ENCODE measurements around the gene NEB.
"Not testable (repeated sequence)": the region's sequence is repeated elsewhere in the genome, so short reads cannot be mapped to it uniquely, and the experiment has no call there.

Gene NEB

GRCh38 chr2:151760139-151760650 lies 25.9 kb upstream of the NEB start:
- FAIRE-seq = no peak

DNA sequence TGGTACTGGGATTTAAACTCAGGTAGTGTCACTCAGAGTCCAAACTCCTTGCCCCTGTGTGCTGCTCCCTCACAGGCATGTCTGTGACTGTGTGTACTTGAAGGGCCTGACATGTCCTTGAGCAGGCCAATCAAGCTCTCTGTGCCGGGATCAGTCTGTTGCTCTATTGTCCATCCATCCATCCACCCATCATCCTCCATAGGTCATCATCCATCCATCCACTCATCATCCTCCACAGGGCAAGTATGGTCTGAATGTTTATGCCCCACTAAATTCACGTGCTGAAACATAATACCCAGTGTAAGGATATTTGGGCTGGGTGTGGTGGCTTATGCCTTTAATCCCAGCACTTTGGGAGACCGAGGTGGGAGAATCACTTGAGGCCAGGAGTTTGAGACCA lies 24.5 kb upstream of the NEB start:
- no peak for FAIRE-seq

- no peak for FAIRE-seq
Observed at GRCh38 chr2:151757861-151758260, 23.6 kb upstream of the NEB start.

- no peak for FAIRE-seq
Observed at GRCh38 chr2:151756820-151757219, 22.5 kb upstream of the NEB start.

- no peak for FAIRE-seq
Observed at GRCh38 chr2:151754253-151754897, 20.1 kb upstream of the NEB start.

DNA sequence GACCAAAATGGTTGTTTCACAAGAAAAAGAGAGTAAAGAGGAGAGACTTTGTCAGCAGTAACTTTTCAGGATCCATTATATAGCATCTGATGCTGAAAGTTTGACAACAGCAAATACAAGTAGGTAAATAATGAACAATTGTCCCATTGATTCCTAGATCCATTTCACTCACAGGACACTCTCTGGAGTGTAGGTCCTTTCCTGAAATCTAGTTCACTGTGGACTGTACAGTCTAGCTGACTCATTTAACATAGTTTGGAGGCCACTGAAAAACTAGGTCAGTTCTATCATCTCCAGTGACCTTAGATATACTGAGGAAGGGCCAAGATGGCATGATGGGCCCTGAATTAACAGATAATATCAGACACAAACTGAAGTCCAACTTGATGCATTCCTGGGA lies 19.3 kb upstream of the NEB start:
- FAIRE-seq = no peak

DNA sequence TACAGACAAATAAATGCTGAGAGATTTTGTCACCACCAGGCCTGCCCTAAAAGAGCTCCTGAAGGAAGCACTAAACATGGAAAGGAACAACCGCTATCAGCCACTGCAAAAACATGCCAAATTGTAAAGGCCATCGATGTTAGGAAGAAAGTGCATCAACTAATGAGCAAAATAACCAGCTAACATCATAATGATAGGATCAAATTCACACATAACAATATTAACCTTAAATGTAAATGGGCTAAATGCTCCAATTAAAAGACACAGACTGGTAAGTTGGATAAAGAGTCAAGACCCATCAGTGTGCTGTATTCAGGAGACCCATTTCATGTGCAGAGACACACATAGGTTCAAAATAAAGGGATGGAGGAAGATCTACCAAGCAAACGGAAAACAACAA lies 11.0 kb upstream of the NEB start:
- not testable (repeated sequence) for FAIRE-seq

DNA sequence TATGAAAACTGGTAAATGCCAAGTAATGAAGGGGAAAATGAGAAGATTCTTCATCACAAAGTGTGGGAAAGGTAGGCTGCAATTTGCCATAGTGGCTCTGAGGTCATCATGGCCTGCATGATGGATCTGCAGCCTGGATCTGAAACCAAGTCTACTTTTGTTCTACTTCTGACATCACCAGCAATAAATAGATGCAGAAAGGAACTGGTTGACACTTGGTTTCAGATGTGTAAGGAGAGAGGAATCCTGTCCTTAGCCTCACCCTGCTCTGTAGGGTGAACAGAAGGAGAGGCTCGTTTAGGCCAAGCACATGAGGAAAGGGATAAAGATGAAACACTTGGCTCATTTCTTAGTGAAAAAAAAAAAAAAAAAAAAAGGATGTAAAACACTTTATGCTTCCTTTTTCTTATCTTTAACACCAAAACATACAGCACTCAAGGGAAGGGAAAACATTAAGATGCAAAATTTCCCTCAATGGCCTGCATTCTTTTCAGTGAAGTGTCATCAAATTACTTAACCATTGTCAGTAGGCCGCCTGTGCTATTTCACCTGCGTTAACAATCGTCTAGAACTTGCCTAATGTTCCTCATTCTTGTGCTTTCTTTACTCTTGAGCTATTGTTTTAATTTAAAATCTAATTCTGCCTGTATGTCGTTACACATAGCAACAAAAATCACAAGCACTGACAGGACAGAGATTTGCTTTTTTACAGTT lies 3.9 kb downstream of the NEB start:
- no peak for FAIRE-seq

GRCh38 chr2:151729837-151730236 lies 4.4 kb downstream of the NEB start:
- FAIRE-seq = no peak

GRCh38 chr2:151729415-151729811 lies 4.9 kb downstream of the NEB start:
- no peak for FAIRE-seq

GRCh38 chr2:151728804-151729414 lies 5.4 kb downstream of the NEB start:
- no peak for FAIRE-seq

- FAIRE-seq = no peak
Observed at GRCh38 chr2:151727593-151728552, 6.4 kb downstream of the NEB start.

- FAIRE-seq = no peak
Observed at GRCh38 chr2:151721161-151721560, 13.1 kb downstream of the NEB start.

DNA sequence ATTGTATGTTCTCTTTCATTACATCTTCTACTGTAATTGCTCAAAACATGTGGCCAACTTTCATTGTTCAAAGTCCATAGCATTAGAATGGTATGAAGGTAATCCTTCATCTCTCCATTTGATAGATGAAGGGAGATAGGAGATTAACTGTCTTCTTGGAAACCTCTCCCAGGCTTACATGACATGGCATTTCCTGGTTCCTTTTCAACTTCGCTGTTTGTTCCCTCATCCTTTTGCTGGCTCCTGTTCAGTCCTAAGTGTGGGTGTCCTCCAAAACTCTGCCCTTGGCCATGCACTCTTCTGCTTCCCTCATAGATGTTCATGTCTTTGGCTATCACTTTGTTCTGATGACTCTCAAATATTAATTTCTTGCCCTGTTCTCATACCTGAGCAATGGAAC lies 13.8 kb downstream of the NEB start:
- no peak for FAIRE-seq

GRCh38 chr2:151718796-151719195 lies 15.5 kb downstream of the NEB start:
- no peak for FAIRE-seq

DNA sequence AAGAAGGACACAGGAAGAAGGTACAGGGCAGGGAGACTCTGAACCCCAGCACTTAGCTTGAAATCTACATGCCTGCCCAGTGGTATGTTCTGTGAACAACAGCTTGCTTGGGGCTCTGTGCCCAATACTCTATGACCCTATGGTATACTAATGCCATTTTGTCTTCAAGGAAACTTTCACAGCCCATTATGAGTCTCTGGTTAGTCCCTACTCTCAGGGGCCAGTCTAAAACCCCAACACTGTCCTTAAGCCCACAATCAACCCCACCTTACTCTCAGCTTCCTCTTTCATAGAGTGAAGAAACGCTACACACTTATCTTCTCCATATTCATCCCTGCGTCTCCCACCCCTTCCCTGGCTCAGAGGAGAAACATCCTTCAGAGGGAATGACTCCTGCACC lies 16.0 kb downstream of the NEB start:
- no peak for FAIRE-seq

- FAIRE-seq = no peak
Observed at GRCh38 chr2:151716721-151717120, 17.6 kb downstream of the NEB start.

DNA sequence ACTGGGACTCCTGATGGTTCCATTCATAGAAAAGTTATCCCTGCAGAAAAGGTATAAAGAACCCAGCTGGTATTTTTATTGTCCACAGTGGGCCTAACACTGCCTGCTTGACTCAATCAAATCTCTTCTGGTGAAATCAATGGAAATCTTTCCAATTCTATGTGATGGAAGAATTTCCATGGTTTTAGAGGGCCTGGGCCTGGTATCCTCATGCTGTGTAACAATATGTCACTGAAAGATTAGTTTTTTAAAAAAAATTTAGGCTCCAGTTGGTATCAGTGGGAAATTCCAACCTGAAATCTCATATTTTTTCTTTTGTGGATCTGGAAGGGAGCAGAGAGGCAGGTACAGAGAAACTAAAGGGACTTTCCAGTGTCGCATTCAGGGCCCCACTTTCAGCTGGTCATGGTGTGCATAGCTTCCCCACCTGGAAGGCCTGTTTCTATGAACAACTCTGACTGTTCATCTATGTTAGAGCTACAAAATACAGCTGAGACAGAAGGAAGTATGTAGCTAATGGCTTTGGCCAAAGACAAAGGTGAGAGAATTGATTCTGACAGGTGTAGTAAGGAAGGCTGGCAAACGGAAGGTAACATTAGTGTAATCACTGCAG lies 20.9 kb downstream of the NEB start:
- FAIRE-seq = no peak

DNA sequence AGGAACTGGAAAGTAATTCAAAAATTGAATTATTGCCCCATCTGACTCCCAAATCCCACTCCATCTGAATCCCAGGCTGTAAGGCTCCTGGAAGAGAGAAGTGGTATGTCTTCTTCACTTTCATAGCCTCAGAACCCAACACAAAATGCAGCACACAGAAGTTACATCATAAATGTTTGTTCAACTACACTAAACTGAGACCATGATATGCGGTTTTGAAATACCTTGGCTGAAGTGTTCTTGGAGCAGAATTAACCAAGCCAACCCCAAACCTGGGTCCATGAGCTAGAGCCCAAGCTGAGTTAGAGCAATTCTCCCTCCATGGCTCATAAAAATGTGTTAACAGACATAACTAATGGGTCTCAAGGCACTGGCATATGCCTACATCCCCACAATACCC lies 23.3 kb downstream of the NEB start:
- no peak for FAIRE-seq

- no peak for FAIRE-seq
Observed at GRCh38 chr2:151708788-151709187, 25.5 kb downstream of the NEB start.

- FAIRE-seq = no peak
Observed at GRCh38 chr2:151707857-151708256, 26.4 kb downstream of the NEB start.

DNA sequence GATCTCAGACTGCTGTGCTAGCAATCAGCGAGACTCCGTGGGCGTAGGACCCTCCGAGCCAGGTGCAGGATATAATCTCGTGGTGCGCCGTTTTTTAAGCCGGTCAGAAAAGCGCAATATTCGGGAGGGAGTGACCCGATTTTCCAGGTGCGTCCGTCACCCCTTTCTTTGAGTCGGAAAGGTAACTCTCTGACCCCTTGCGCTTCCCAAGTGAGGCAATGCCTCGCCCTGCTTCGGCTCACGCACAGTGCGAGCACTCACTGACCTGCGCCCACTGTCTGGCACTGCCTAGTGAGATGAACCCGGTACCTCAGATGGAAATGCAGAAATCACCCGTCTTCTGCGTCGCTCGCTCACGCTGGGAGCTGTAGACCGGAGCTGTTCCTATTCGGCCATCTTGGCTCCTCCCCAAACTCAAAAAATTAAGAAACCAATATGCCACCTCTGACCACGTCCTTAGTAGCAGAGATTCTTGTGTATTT lies 29.8 kb downstream of the NEB start:
- not testable (repeated sequence) for FAIRE-seq
